22Rv1 (cell line): Measurements from ENCODE around the gene SYF2.

Experiments used
- CTCF ChIP-seq: fragments of 450-650 bp; IDR thresholded peaks from 2 replicates; pipeline ENCODE4 v1.5.1; 2017; ENCODE audit warnings: mild to moderate bottlenecking
- ZFX ChIP-seq: fragments of 450-650 bp; IDR thresholded peaks from 2 replicates; pipeline ENCODE4 v1.6.1; 2017; ENCODE audit warnings: antibody characterized with exemption, borderline replicate concordance

DNA sequence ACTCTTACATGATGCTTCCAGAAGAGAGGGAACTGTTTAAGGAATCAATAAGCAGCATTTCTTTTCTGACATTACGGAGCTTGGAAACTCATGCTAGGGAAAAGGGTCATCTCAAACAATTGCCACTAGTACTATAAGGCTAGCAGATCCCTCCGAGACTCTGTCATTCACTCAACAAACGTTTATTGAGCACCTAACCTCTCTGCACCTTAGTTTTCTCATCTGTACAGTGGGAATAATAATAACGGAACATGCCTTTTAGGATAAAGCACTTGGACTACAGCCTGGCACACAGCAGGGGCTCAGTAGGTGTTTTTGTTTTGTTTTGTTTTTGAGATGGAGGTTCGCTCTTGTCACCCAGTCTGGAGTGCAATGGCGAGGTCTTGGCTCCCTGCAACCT, 51.3 kb downstream of the SYF2 start:
- no peak for TF ChIP-seq CTCF
- no peak for TF ChIP-seq ZFX
